ENCODE data around the gene ROR1. TPM values are rescaled to one million over a fixed set of nuclear protein-coding genes. Genes with fewer than 3 reads are reported as not detected.

ROR1 gene
- total RNA-seq, 1 donor: 52.5 TPM

DNA sequence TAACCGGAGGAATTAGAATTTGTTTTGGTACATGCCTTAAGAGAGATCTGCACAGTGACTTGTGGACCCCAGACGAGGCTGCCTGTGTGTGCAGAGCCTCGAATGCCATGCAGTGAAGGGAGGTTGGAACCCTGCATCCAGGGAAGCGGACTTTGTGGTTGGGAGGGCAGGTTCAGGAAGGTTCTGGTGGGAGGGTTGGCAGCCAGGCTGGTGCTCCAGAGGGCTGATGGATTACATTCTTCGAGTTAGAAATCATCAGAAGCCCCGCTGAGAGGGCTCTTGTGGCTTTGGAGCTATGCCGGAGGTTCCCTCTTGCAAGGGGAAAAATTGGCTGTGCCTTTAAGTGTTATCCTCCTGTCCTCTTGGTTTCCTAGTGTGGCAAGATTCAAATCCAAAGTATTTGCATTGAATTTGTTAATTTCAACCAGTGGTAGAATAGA lies 21.1 kb downstream of the ROR1 start:
- Histone ChIP-seq H3K27me3 (ENCODE audit: insufficient read depth, low read length) (no peaks in the 10 kb centered on the region), H3K4me3 (ENCODE audit: insufficient read depth, low read length) (no peak overlapping the region), H3K4me1 (ENCODE audit: insufficient read depth, low read length) (peaks cover 34% of the 10 kb centered on the region), H3K27ac (ENCODE audit: low read depth, low read length) (no peak overlapping the region), H4K20me1 (ENCODE audit: insufficient read depth, low read length) (peaks cover 87% of the 10 kb centered on the region), H3K36me3 (ENCODE audit: insufficient read depth, low read length) (peaks cover 5% of the 10 kb centered on the region), H3K4me2 (ENCODE audit: insufficient read depth, low read length) (peak overlapping the region; percentile 5), H3K9me3 (ENCODE audit: low read depth, low read length) (no peaks in the 10 kb centered on the region), H2AFZ (ENCODE audit: low read length) (no peak overlapping the region), H3K79me2 (ENCODE audit: insufficient read depth, low read length) (peaks cover 77% of the 10 kb centered on the region)
- TF ChIP-seq, protein P1, sequence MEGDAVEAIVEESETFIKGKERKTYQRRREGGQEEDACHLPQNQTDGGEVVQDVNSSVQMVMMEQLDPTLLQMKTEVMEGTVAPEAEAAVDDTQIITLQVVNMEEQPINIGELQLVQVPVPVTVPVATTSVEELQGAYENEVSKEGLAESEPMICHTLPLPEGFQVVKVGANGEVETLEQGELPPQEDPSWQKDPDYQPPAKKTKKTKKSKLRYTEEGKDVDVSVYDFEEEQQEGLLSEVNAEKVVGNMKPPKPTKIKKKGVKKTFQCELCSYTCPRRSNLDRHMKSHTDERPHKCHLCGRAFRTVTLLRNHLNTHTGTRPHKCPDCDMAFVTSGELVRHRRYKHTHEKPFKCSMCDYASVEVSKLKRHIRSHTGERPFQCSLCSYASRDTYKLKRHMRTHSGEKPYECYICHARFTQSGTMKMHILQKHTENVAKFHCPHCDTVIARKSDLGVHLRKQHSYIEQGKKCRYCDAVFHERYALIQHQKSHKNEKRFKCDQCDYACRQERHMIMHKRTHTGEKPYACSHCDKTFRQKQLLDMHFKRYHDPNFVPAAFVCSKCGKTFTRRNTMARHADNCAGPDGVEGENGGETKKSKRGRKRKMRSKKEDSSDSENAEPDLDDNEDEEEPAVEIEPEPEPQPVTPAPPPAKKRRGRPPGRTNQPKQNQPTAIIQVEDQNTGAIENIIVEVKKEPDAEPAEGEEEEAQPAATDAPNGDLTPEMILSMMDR (IDR thresholded peaks at IDR 0.05; ENCODE audit: extremely low read depth, low read depth, low read length): no peak
- DNase-seq (ENCODE audit: insufficient read length, low spot score, missing footprints): peak; percentile 73

DNA sequence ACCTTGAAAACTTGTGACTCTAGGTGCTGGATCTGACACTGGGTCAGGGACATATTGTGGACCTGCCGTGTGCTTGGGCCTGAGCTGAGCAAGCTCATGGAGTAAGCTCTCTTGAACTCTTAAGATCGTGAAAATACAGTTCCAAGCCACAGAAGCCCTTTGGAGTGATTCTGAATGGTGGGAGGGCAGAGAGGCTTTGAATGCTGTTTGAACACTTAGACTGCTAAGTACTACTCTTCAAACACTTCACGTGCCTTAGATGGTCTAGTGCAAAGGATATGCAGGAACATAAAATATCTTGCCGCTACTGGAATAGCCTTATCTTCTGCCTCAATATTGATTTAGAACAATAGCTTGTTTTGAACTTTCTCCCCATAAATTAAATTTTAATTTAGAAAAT lies 21.6 kb downstream of the ROR1 start:
- no peaks in the 10 kb centered on the region for H3K9me3 ChIP-seq (ENCODE audit: low read depth, low read length)
- no peak overlapping the region for H3K4me3 ChIP-seq (ENCODE audit: insufficient read depth, low read length)
- H3K4me1 ChIP-seq (ENCODE audit: insufficient read depth, low read length): peaks cover 35% of the 10 kb centered on the region
- H3K36me3 ChIP-seq (ENCODE audit: insufficient read depth, low read length): peaks cover 3% of the 10 kb centered on the region
- no peak for DNase-seq (ENCODE audit: insufficient read length, low spot score, missing footprints)
- H3K27ac ChIP-seq (ENCODE audit: low read depth, low read length): no peak overlapping the region
- peak overlapping the region; percentile 5 for H3K4me2 ChIP-seq (ENCODE audit: insufficient read depth, low read length)
- peaks cover 87% of the 10 kb centered on the region for H4K20me1 ChIP-seq (ENCODE audit: insufficient read depth, low read length)
- H3K27me3 ChIP-seq (ENCODE audit: insufficient read depth, low read length): no peaks in the 10 kb centered on the region
- TF ChIP-seq, protein P1 (IDR thresholded peaks at IDR 0.05; ENCODE audit: extremely low read depth, low read depth, low read length): no peak
- H3K79me2 ChIP-seq (ENCODE audit: insufficient read depth, low read length): peaks cover 78% of the 10 kb centered on the region
- H2AFZ ChIP-seq (ENCODE audit: low read length): no peak overlapping the region

DNA sequence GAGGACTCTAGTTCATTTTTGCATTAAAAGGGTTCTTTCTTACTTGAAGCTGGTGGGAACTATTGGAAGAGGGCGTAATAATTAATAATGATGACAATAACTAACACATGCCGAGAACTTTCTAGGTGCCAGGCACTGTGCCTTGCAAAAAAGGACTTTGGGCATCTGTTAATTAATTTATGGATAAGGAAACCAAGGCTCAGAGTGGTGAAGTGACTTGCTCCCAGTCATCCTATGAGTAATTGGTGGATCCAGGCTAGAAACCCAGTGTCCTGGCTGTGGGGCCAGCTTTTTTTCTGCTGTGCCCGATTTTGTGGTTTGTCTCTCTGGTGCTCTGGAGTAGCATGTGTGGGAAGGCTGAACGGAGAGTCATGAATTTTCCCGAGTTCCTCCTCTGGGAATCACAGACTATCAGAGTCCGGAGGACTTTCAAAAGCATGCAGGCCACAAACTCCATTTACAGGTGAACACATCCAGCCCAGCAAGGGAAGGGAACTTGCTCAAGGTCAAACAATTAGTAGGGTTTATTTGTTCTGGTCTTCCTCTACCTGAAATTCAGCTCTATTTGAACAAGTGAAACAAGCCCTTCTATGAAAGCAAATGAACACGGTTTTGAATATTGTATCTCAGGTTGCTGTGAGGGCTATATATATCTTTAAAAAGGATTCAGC lies 23.4 kb downstream of the ROR1 start:
- Histone ChIP-seq H3K4me1 (ENCODE audit: insufficient read depth, low read length) (peaks cover 35% of the 10 kb centered on the region), H3K4me3 (ENCODE audit: insufficient read depth, low read length) (no peak overlapping the region), H3K4me2 (ENCODE audit: insufficient read depth, low read length) (peak overlapping the region; percentile 65)

DNA sequence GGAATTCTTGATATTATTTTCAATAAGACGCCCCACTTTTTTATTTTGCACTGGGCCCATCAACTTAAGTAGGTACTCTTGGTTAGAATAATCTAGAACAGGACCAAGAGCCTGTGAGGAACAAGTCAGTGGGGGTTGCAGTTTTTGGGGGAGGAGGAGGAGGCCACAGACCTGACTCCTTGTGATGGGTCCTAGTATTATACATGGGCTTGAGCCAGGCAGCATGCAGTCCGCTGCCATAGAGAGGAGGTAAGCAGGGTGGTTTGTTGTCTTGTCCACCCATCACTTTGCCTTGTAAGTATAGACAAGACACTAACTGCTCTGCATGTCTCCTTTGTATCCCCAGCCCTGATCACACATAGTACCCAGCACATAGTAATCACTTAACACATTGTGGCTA lies 24.5 kb downstream of the ROR1 start:
- no peaks in the 10 kb centered on the region for H3K36me3 ChIP-seq (ENCODE audit: insufficient read depth, low read length)
- no peaks in the 10 kb centered on the region for H3K9me3 ChIP-seq (ENCODE audit: low read depth, low read length)
- no peak overlapping the region for H3K4me2 ChIP-seq (ENCODE audit: insufficient read depth, low read length)
- no peak overlapping the region for H3K4me3 ChIP-seq (ENCODE audit: insufficient read depth, low read length)
- DNase-seq (ENCODE audit: insufficient read length, low spot score, missing footprints): no peak
- peaks cover 79% of the 10 kb centered on the region for H3K79me2 ChIP-seq (ENCODE audit: insufficient read depth, low read length)
- TF ChIP-seq, protein P1 (IDR thresholded peaks at IDR 0.05; ENCODE audit: extremely low read depth, low read depth, low read length): no peak
- H3K4me1 ChIP-seq (ENCODE audit: insufficient read depth, low read length): peaks cover 35% of the 10 kb centered on the region
- H3K27ac ChIP-seq (ENCODE audit: low read depth, low read length): no peak overlapping the region
- H2AFZ ChIP-seq (ENCODE audit: low read length): no peak overlapping the region
- H4K20me1 ChIP-seq (ENCODE audit: insufficient read depth, low read length): peaks cover 71% of the 10 kb centered on the region
- H3K27me3 ChIP-seq (ENCODE audit: insufficient read depth, low read length): no peaks in the 10 kb centered on the region

More for the DNA sequence above, 23.4 kb downstream of the ROR1 start:
- H2AFZ ChIP-seq (ENCODE audit: low read length): no peak overlapping the region
- TF ChIP-seq, protein P1 (IDR thresholded peaks at IDR 0.05; ENCODE audit: extremely low read depth, low read depth, low read length): no peak
- H3K9me3 ChIP-seq (ENCODE audit: low read depth, low read length): no peaks in the 10 kb centered on the region
- peak; percentile 84 for DNase-seq (ENCODE audit: insufficient read length, low spot score, missing footprints)
- peaks cover 75% of the 10 kb centered on the region for H3K79me2 ChIP-seq (ENCODE audit: insufficient read depth, low read length)
- H4K20me1 ChIP-seq (ENCODE audit: insufficient read depth, low read length): peaks cover 80% of the 10 kb centered on the region
- H3K27me3 ChIP-seq (ENCODE audit: insufficient read depth, low read length): no peaks in the 10 kb centered on the region
- H3K27ac ChIP-seq (ENCODE audit: low read depth, low read length): peak overlapping the region; percentile 46
- no peaks in the 10 kb centered on the region for H3K36me3 ChIP-seq (ENCODE audit: insufficient read depth, low read length)

Data from osteoblast (primary cell).